Right lobe of liver (tissue), 4 donors: ENCODE data around the gene ATP6V0A1.

Source experiments
- CTCF ChIP-seq, 4 donors: fragments of 200-600 bp in 3 of 4; fragments of 450-650 bp in 1 of 4; IDR thresholded peaks; one replicate each; pipeline versions ENCODE4 v1.5.1 to v1.8.0; 2016 to 2022; ENCODE audit warnings: antibody characterized with exemption in 4 of 4, mild to moderate bottlenecking in 2 of 4
- POLR2A ChIP-seq: fragments of 450-650 bp; IDR thresholded peaks from one replicate; pipeline ENCODE4 v1.6.1; 2017; ENCODE audit warnings: antibody characterized with exemption, mild to moderate bottlenecking
- donor health status: DM: no; HTN: no; CAD: no.
- donor health status: DM: no; HTN: no; CAD: no.
- donor health status: DM: no; HTN: yes; CAD: no.

GRCh38 chr17:42488032-42488431 is 29.4 kb downstream of the ATP6V0A1 start:
- no peak for TF ChIP-seq CTCF (IDR thresholded peaks at IDR 0.05)
- no peak for TF ChIP-seq POLR2A
